ENCODE data around the gene CWC27. TPM values are rescaled to one million over a fixed set of nuclear protein-coding genes. Genes with fewer than 3 reads are reported as not detected.

Gene CWC27
- total and polyA plus RNA-seq, 9 of the 15 experiments (the other 6 are each of a cell fraction or from before 2014, with no cell fraction given): 19.7 to 49.3 (median 38.3) TPM

DNA sequence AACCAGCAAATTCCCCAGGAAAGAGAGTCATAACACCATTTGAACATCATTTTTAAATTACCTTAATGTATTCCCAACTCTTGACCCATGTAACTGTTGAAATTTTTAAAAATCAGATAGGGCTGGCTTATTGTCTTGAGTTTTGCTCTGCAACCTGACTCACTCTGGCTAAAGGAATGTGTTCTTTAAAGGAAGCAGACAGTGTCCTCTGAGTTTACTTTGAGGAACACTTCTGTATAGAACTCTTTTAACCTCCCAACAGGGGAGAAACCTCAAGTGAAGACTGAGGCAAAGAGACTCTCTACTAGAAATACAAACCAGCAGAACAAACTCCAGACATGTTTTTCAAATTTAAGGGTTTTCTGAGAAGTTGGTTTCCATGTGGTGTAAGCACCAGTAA lies 248.9 kb downstream of the CWC27 start:
- Histone ChIP-seq H3K27me3 (ENCODE audit: control insufficient read depth in 2 of 2, insufficient read depth in 2 of 2, low read length in 2 of 2) (no peaks in the 10 kb centered on the region), H2AFZ (ENCODE audit: low read depth, low read length) (no peak overlapping the region), H3K4me2 (ENCODE audit: insufficient read depth, low read length) (no peak overlapping the region), H3K4me1 (replicated peaks in 1 of 2; ENCODE audit: control insufficient read depth in 2 of 2, insufficient read depth in 2 of 2, low read length in 2 of 2) (peaks cover 0 to 5% of the 10 kb centered on the region in 2 experiments; a peak in 1 of 5 replicates), H3K9ac (ENCODE audit: insufficient read depth in 1 of 2, low read depth in 2 of 2, low read length in 2 of 2) (no peak overlapping the region), H3K27ac (ENCODE audit: extremely low read depth, low read depth, low read length) (no peak overlapping the region), H3K4me3 (no peak overlapping the region), H3K36me3 (ENCODE audit: control insufficient read depth, insufficient read depth, low read length) (no peaks in the 10 kb centered on the region), H4K20me1 (replicated peaks; ENCODE audit: control insufficient read depth, insufficient read depth, low read length) (no peaks in the 10 kb centered on the region), H3K9me3 (replicated peaks; ENCODE audit: control insufficient read depth, insufficient read depth, low read depth, low read length) (no peaks in the 10 kb centered on the region), H3K9me1 (ENCODE audit: control insufficient read depth, insufficient read depth, low read length) (no peaks in the 10 kb centered on the region), H3K79me2 (ENCODE audit: control insufficient read depth, insufficient read depth, low read length) (no peaks in the 10 kb centered on the region)
- no peak for DNase-seq (ENCODE audit: extremely low read depth in 1 of 4, low spot score in 3 of 4)
- no TSS peak for BruUV-seq (replicated peaks)
- ChIA-PET CTCF (ENCODE audit: low intra/inter-chr PET ratio) (no interaction called here), POLR2A (no interaction called here)
- FAIRE-seq: no peak
- ATAC-seq: no peak
- intact Hi-C loops (cut with micrococcal nuclease) (no loop called here), in situ Hi-C loops (cut with MboI) (no loop called here)
- TF ChIP-seq GTF2E2 (tag; IDR thresholded peaks at IDR 0.05) (no peak), TRIM24 (IDR thresholded peaks at IDR 0.05) (no peak), MCM2 (IDR thresholded peaks at IDR 0.05; ENCODE audit: low read depth) (no peak), HDAC8 (tag; IDR thresholded peaks at IDR 0.05) (no peak)
- TF ChIP-seq, protein P1, sequence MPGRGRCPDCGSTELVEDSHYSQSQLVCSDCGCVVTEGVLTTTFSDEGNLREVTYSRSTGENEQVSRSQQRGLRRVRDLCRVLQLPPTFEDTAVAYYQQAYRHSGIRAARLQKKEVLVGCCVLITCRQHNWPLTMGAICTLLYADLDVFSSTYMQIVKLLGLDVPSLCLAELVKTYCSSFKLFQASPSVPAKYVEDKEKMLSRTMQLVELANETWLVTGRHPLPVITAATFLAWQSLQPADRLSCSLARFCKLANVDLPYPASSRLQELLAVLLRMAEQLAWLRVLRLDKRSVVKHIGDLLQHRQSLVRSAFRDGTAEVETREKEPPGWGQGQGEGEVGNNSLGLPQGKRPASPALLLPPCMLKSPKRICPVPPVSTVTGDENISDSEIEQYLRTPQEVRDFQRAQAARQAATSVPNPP (IDR thresholded peaks at IDR 0.05; ENCODE audit: borderline replicate concordance, insufficient read depth, insufficient read length): no peak
- TF ChIP-seq, protein P2, sequence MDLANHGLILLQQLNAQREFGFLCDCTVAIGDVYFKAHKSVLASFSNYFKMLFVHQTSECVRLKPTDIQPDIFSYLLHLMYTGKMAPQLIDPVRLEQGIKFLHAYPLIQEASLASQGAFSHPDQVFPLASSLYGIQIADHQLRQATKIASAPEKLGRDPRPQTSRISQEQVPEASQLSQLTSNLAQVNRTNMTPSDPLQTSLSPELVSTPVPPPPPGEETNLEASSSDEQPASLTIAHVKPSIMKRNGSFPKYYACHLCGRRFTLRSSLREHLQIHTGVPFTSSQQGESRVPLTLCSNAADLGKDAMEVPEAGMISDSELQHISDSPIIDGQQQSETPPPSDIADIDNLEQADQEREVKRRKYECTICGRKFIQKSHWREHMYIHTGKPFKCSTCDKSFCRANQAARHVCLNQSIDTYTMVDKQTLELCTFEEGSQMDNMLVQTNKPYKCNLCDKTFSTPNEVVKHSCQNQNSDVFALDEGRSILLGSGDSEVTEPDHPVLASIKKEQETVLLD (IDR thresholded peaks at IDR 0.05): no peak

All from K562 (cell line).